Prostate gland (tissue), 2 donors: ENCODE measurements around the gene DUSP15. TPM values are rescaled to one million over a fixed set of nuclear protein-coding genes. Genes with fewer than 3 reads are reported as not detected.

Experiments used
- DNase-seq: peaks from one replicate; pipeline ENCODE4 v3.0.0-alpha.2; 2019; ENCODE audit warnings: low spot score
- H3K27ac ChIP-seq, 2 donors: fragments of 200-600 bp; sonication (generic); 2 replicates each; pipeline ENCODE4 v1.5.1; 2017 to 2019
- H3K27me3 ChIP-seq: fragments of 200-600 bp; sonication (generic); replicated peaks from 2 replicates; pipeline ENCODE4 v1.5.1; 2019; ENCODE audit not compliant: insufficient read depth
- H3K36me3 ChIP-seq, 2 donors: fragments of 200-600 bp; sonication (generic); 1 replicate in 1 of 2; 2 replicates in 1 of 2; pipeline versions ENCODE4 v1.5.1 to v1.8.1; 2017 to 2019
- H3K4me1 ChIP-seq: fragments of 200-600 bp; sonication (generic); replicated peaks from 2 replicates; pipeline ENCODE4 v1.5.1; 2019
- H3K4me3 ChIP-seq, 2 donors: fragments of 200-600 bp; sonication (generic); 2 replicates each; pipeline ENCODE4 v1.5.1; 2017 to 2019
- H3K9me3 ChIP-seq: fragments of 200-600 bp; sonication (generic); 2 replicates; pipeline ENCODE4 v1.5.1; 2017
- CTCF ChIP-seq, 4 experiments: fragments of 200-600 bp in 2 of 4; fragments of 450-650 bp in 2 of 4; sonication (generic) in 2 of 4; IDR thresholded peaks; 1 replicate in 3 of 4; 2 replicates in 1 of 4; pipeline ENCODE4 v1.5.1; 2016 to 2019; ENCODE audit warnings: antibody characterized with exemption in 4 of 4, mild to moderate bottlenecking in 2 of 4, moderate library complexity in 2 of 4
- POLR2A ChIP-seq: fragments of 450-650 bp; IDR thresholded peaks from one replicate; pipeline ENCODE4 v1.6.1; 2016; ENCODE audit warnings: antibody characterized with exemption, mild to moderate bottlenecking
- POLR2AphosphoS5 ChIP-seq: sonication (generic); formaldehyde crosslinking; IDR thresholded peaks from one replicate; pipeline ENCODE4 v1.6.1; 2017; ENCODE audit warnings: antibody characterized with exemption
- WGBS: methylation state at CpG from one replicate; pipeline ENCODE4 v1.1.5; 2018; 5-methylcytosine and 5-hydroxymethylcytosine counted together
- intact Hi-C: fragments of 100-400 bp; cut with DNase I; formaldehyde crosslinking; loops from one replicate; pipeline ENCODE4 v1.14.2; 2022
- total RNA-seq, 2 donors: library from RNA; depleted of rRNA; stranded (reverse); fragments of >200 nt; gene quantifications; one replicate each; pipeline ENCODE4 v1.1.0, GENCODE V29; 2016

The DUSP15 gene
- total RNA-seq, 2 donors from 2014 or later = 1.7 to 57.9 TPM

- Histone ChIP-seq H3K36me3 (no peaks in the 10 kb centered on the region), H3K9me3 (no peaks in the 10 kb centered on the region), H3K27ac (no peak overlapping the region), H3K4me3 (no peak overlapping the region), H3K4me1 (no peaks in the 10 kb centered on the region), H3K27me3 (no peaks in the 10 kb centered on the region)
- no peak for DNase-seq
- TF ChIP-seq POLR2AphosphoS5 (no peak), POLR2A (no peak), CTCF (IDR thresholded peaks at IDR 0.05) (no peak)
- 57% methylated on average over 5 of the region's 5 CpGs for WGBS
- intact Hi-C loops = loop anchor here (10.0 kb wide), 1 partner anchor 133 kb away; the partner anchor contains the start of gene PDRG1
Measured at GRCh38 chr20:31821427-31821826, 48.9 kb downstream of the DUSP15 start.

- H3K27me3 ChIP-seq = no peaks in the 10 kb centered on the region
- no peaks in the 10 kb centered on the region for H3K4me1 ChIP-seq
- TF ChIP-seq POLR2AphosphoS5 (no peak), POLR2A (no peak), CTCF (IDR thresholded peaks at IDR 0.05) (no peak)
- no peak overlapping the region for H3K4me3 ChIP-seq
- intact Hi-C loops = loop anchor here (10.0 kb wide), 1 partner anchor 135 kb away; the partner anchor contains the start of gene PDRG1
- no peak for DNase-seq
- H3K27ac ChIP-seq = no peak overlapping the region
- H3K36me3 ChIP-seq = no peaks in the 10 kb centered on the region
- H3K9me3 ChIP-seq = no peaks in the 10 kb centered on the region
- WGBS = 77% methylated on average over 6 of the region's 6 CpGs
Measured at GRCh38 chr20:31820228-31820627, 50.1 kb downstream of the DUSP15 start.

- 54% methylated on average over 16 of the region's 16 CpGs for WGBS
- H3K27ac ChIP-seq = no peak within 1 kb of the TSS
Measured at GRCh38 chr20:31819083-31819784, 51.1 kb downstream of the DUSP15 start, which contains the start of gene MYLK2. MYLK2 (plus strand) TSS chr20:31819356; CDS start chr20:31819581, 225 bp downstream.

GRCh38 chr20:31818376-31818908, 51.9 kb downstream of the DUSP15 start:
- WGBS = 94% methylated on average over 8 of the region's 8 CpGs
- intact Hi-C loops = no loop called here
- Histone ChIP-seq H3K27me3 (no peaks in the 10 kb centered on the region), H3K4me1 (no peaks in the 10 kb centered on the region), H3K4me3 (no peak overlapping the region), H3K27ac (no peak overlapping the region), H3K9me3 (no peaks in the 10 kb centered on the region), H3K36me3 (no peaks in the 10 kb centered on the region)
- DNase-seq = no peak
- TF ChIP-seq POLR2A = no peak
- no peak for TF ChIP-seq POLR2AphosphoS5
- no peak for TF ChIP-seq CTCF (IDR thresholded peaks at IDR 0.05)

More at GRCh38 chr20:31819083-31819784, 51.1 kb downstream of the DUSP15 start, which contains the start of gene MYLK2:
- intact Hi-C loops = no loop called here
- no peak within 1 kb of the TSS for H3K4me3 ChIP-seq
- H3K9me3 ChIP-seq = no peaks in the 10 kb centered on the region
- DNase-seq = no peak
- no peak for TF ChIP-seq CTCF (IDR thresholded peaks at IDR 0.05)
- TF ChIP-seq POLR2A = no peak
- no peak for TF ChIP-seq POLR2AphosphoS5
- no peaks in the 10 kb centered on the region for H3K4me1 ChIP-seq
- no peaks in the 10 kb centered on the region for H3K36me3 ChIP-seq
- no peaks in the 10 kb centered on the region for H3K27me3 ChIP-seq

- H3K27me3 ChIP-seq = no peaks in the 10 kb centered on the region
- H3K9me3 ChIP-seq = no peaks in the 10 kb centered on the region
- H3K27ac ChIP-seq = no peak overlapping the region
- TF ChIP-seq POLR2A (no peak), CTCF (IDR thresholded peaks at IDR 0.05) (no peak), POLR2AphosphoS5 (no peak)
- DNase-seq = no peak
- WGBS = 95% methylated on average over 5 of the region's 5 CpGs
- no peak overlapping the region for H3K4me3 ChIP-seq
- intact Hi-C loops = no loop called here
- no peaks in the 10 kb centered on the region for H3K4me1 ChIP-seq
- H3K36me3 ChIP-seq = no peaks in the 10 kb centered on the region
Measured at GRCh38 chr20:31817461-31817860, 52.9 kb downstream of the DUSP15 start.
